ENCODE results near the gene PDE8B. TPM values are rescaled to one million over a fixed set of nuclear protein-coding genes. Genes with fewer than 3 reads are reported as not detected.
"Not testable (repeated sequence)": the region's sequence is repeated elsewhere in the genome, so short reads cannot be mapped to it uniquely, and the experiment has no call there.

Gene PDE8B
- total RNA-seq, 4 donors from 2014 or later, result 0.16 to 1.3 (median 0.71) TPM; not detected in 1

GRCh38 chr5:77454123-77454522 is 243.6 kb downstream of the PDE8B start:
- intact Hi-C loops (cut with DNase I; ENCODE audit: low total_unique reads), result no loop called here
- Histone ChIP-seq H3K27me3 (no peaks in the 10 kb centered on the region), H3K4me3 (no peak overlapping the region), H3K4me1 (no peaks in the 10 kb centered on the region), H3K9me3 (no peaks in the 10 kb centered on the region), H3K36me3 (peaks cover 3 to 14% of the 10 kb centered on the region in 2 donors), H3K27ac (no peak overlapping the region)
- in situ Hi-C loops (cut with MboI; ENCODE audit: low sequenced_read_pairs in 4 of 4), result no loop called here
- DNase-seq (no peak), ATAC-seq (no peak)
- no peak for TF ChIP-seq CTCF (IDR thresholded peaks at IDR 0.05 in 4 of 5, conservative IDR thresholded peaks at IDR 0.05 in 1 of 5)
- no peak for TF ChIP-seq POLR2A (IDR thresholded peaks at IDR 0.05)

GRCh38 chr5:77461287-77461686 is 250.8 kb downstream of the PDE8B start:
- H3K4me1 ChIP-seq, result no peaks in the 10 kb centered on the region
- intact Hi-C loops (cut with DNase I; ENCODE audit: low total_unique reads), result no loop called here
- H3K27me3 ChIP-seq, result no peaks in the 10 kb centered on the region
- H3K36me3 ChIP-seq, result peaks cover 0 to 7% of the 10 kb centered on the region in 2 donors
- no peak for ATAC-seq
- no peak for DNase-seq
- H3K4me3 ChIP-seq, result no peak overlapping the region
- H3K27ac ChIP-seq, result no peak overlapping the region
- in situ Hi-C loops (cut with MboI; ENCODE audit: low sequenced_read_pairs in 4 of 4), result no loop called here
- no peak for TF ChIP-seq POLR2A (IDR thresholded peaks at IDR 0.05)
- no peak for TF ChIP-seq CTCF (IDR thresholded peaks at IDR 0.05 in 4 of 5, conservative IDR thresholded peaks at IDR 0.05 in 1 of 5)
- H3K9me3 ChIP-seq, result no peaks in the 10 kb centered on the region

- Histone ChIP-seq H3K27ac (no peak overlapping the region), H3K27me3 (no peaks in the 10 kb centered on the region), H3K4me1 (no peaks in the 10 kb centered on the region), H3K9me3 (no peaks in the 10 kb centered on the region), H3K4me3 (no peak overlapping the region), H3K36me3 (peaks cover 0 to 7% of the 10 kb centered on the region in 2 donors)
- DNase-seq (no peak), ATAC-seq (no peak)
- in situ Hi-C loops (cut with MboI; ENCODE audit: low sequenced_read_pairs in 4 of 4) (no loop called here), intact Hi-C loops (cut with DNase I; ENCODE audit: low total_unique reads) (no loop called here)
- no peak for TF ChIP-seq POLR2A (IDR thresholded peaks at IDR 0.05)
- no peak for TF ChIP-seq CTCF (IDR thresholded peaks at IDR 0.05 in 4 of 5, conservative IDR thresholded peaks at IDR 0.05 in 1 of 5)
These were observed 253.4 kb downstream of the PDE8B start for GRCh38 chr5:77463905-77464304.

GRCh38 chr5:77468875-77469274 is 258.4 kb downstream of the PDE8B start:
- in situ Hi-C loops (cut with MboI; ENCODE audit: low sequenced_read_pairs in 4 of 4); ATAC-seq; H3K27ac ChIP-seq; DNase-seq; H3K27me3 ChIP-seq; intact Hi-C loops (cut with DNase I; ENCODE audit: low total_unique reads); H3K36me3 ChIP-seq; H3K9me3 ChIP-seq; H3K4me1 ChIP-seq; H3K4me3 ChIP-seq: not testable (repeated sequence)

- H3K9me3 ChIP-seq; H3K4me3 ChIP-seq; H3K27ac ChIP-seq; H3K36me3 ChIP-seq; ATAC-seq; DNase-seq; H3K27me3 ChIP-seq; H3K4me1 ChIP-seq; intact Hi-C loops (cut with DNase I; ENCODE audit: low total_unique reads): not testable (repeated sequence)
- in situ Hi-C loops (cut with MboI; ENCODE audit: low sequenced_read_pairs in 4 of 4), result loop anchor here in 1 of 4 donors (25.0 kb wide), 1 partner anchor 338 kb away; no protein-coding TSS in a partner anchor
These were observed 264.6 kb downstream of the PDE8B start for GRCh38 chr5:77475041-77475440.

Other genes starting within 250 kb of the PDE8B start
- gene AGGF1, start 180.3 kb upstream of the PDE8B start, total RNA-seq, result 10 to 100 TPM; 16.9 to 25.0 (median 19.8) TPM
- gene ZBED3, start 123.4 kb upstream of the PDE8B start, total RNA-seq, result 1 to 10 TPM in 2 of 4 donors, under 1 TPM in 2; 0.53 to 1.2 (median 0.94) TPM

All from gastrocnemius medialis (tissue), 4 donors.